ENCODE measurements around the gene SS18L1. TPM values are rescaled to one million over a fixed set of nuclear protein-coding genes. Genes with fewer than 3 reads are reported as not detected.

SS18L1 gene
- total RNA-seq, 1 experiment from 2014 or later = 21.6 TPM

- TF ChIP-seq, protein P1, sequence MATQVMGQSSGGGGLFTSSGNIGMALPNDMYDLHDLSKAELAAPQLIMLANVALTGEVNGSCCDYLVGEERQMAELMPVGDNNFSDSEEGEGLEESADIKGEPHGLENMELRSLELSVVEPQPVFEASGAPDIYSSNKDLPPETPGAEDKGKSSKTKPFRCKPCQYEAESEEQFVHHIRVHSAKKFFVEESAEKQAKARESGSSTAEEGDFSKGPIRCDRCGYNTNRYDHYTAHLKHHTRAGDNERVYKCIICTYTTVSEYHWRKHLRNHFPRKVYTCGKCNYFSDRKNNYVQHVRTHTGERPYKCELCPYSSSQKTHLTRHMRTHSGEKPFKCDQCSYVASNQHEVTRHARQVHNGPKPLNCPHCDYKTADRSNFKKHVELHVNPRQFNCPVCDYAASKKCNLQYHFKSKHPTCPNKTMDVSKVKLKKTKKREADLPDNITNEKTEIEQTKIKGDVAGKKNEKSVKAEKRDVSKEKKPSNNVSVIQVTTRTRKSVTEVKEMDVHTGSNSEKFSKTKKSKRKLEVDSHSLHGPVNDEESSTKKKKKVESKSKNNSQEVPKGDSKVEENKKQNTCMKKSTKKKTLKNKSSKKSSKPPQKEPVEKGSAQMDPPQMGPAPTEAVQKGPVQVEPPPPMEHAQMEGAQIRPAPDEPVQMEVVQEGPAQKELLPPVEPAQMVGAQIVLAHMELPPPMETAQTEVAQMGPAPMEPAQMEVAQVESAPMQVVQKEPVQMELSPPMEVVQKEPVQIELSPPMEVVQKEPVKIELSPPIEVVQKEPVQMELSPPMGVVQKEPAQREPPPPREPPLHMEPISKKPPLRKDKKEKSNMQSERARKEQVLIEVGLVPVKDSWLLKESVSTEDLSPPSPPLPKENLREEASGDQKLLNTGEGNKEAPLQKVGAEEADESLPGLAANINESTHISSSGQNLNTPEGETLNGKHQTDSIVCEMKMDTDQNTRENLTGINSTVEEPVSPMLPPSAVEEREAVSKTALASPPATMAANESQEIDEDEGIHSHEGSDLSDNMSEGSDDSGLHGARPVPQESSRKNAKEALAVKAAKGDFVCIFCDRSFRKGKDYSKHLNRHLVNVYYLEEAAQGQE (IDR thresholded peaks at IDR 0.05; ENCODE audit: insufficient read depth in 1 of 2, low read depth in 2 of 2, low read length in 1 of 2) = no peak
- no peak for TF ChIP-seq POLR2AphosphoS5 (IDR thresholded peaks at IDR 0.05; ENCODE audit: low read depth, low read length)
- TF ChIP-seq, protein P2, sequence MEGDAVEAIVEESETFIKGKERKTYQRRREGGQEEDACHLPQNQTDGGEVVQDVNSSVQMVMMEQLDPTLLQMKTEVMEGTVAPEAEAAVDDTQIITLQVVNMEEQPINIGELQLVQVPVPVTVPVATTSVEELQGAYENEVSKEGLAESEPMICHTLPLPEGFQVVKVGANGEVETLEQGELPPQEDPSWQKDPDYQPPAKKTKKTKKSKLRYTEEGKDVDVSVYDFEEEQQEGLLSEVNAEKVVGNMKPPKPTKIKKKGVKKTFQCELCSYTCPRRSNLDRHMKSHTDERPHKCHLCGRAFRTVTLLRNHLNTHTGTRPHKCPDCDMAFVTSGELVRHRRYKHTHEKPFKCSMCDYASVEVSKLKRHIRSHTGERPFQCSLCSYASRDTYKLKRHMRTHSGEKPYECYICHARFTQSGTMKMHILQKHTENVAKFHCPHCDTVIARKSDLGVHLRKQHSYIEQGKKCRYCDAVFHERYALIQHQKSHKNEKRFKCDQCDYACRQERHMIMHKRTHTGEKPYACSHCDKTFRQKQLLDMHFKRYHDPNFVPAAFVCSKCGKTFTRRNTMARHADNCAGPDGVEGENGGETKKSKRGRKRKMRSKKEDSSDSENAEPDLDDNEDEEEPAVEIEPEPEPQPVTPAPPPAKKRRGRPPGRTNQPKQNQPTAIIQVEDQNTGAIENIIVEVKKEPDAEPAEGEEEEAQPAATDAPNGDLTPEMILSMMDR (IDR thresholded peaks at IDR 0.05) = no peak
- TF ChIP-seq TCF7L2 (IDR thresholded peaks at IDR 0.05; ENCODE audit: low read depth, low read length) = no peak
- no peak for TF ChIP-seq SIN3A (IDR thresholded peaks at IDR 0.05; ENCODE audit: borderline replicate concordance, insufficient read depth, low read depth, low read length)
- H3K27ac ChIP-seq (ENCODE audit: low read length) = no peak overlapping the region
- no peak for ATAC-seq
- no peaks in the 10 kb centered on the region for H3K36me3 ChIP-seq (ENCODE audit: control insufficient read depth, insufficient read depth, low read length)
- H3K27me3 ChIP-seq (ENCODE audit: control insufficient read depth, insufficient read depth, low read length) = no peaks in the 10 kb centered on the region
- H3K9me3 ChIP-seq (ENCODE audit: control insufficient read depth, insufficient read depth, low read depth, low read length) = no peaks in the 10 kb centered on the region; the same call in 1 of the 2 replicates
- no TSS peak for BruUV-seq (replicated peaks)
- in situ Hi-C loops (cut with HindIII; ENCODE audit: low pct_unique_long_range_greater_than_20kb, low sequenced_read_pairs) = no loop called here
- H3K4me1 ChIP-seq (ENCODE audit: control insufficient read depth, insufficient read depth, low read length) = no peaks in the 10 kb centered on the region
- ChIA-PET CTCF (interaction anchor here (0.6 kb wide), 1 partner anchor 37 kb away, joined by 5 read pairs; no protein-coding TSS in a partner anchor), POLR2A (no interaction called here)
- no peak for DNase-seq (ENCODE audit: low read depth, low spot score)
- intact Hi-C loops (cut with micrococcal nuclease; ENCODE audit: unreplicated experiment) = no loop called here
- no peak overlapping the region for H3K4me3 ChIP-seq (ENCODE audit: low read depth in 2 of 2, low read length in 2 of 2)
Measured at GRCh38 chr20:62103508-62104233, 39.9 kb upstream of the SS18L1 start.

DNA sequence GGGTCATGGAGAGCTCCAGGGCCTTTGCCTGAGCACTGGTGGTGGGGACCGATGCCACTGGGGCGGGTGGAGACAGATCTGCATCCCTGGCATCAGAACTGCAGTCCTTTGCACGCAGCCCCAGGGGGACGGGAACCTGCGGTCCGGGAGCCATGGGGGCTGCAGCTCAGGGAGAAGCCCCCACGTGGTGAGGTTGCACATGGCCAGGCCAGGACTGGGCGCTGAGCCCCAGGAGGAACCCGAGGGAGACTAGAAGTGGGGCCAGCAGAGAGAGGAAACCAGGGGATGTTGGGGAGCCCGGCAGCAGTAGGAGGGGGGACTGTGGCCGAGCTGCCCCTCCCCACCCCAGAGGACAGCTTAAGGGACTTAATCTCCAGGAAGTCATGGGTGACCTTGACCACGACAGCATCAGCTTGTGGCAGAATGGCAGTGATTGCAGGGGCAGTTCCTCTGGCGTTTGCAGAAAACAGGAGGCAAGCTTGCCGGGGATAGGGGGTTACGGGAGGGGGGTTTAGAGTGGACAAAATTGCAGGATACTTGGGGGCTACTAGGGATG is 39.3 kb upstream of the SS18L1 start:
- no peak for ATAC-seq
- no peaks in the 10 kb centered on the region for H3K36me3 ChIP-seq (ENCODE audit: control insufficient read depth, insufficient read depth, low read length)
- ChIA-PET POLR2A (no interaction called here), CTCF (interaction anchor here (0.6 kb wide), 1 partner anchor 38 kb away, joined by 5 read pairs; no protein-coding TSS in a partner anchor)
- DNase-seq (ENCODE audit: low read depth, low spot score) = no peak
- H3K27me3 ChIP-seq (ENCODE audit: control insufficient read depth, insufficient read depth, low read length) = no peaks in the 10 kb centered on the region
- in situ Hi-C loops (cut with HindIII; ENCODE audit: low pct_unique_long_range_greater_than_20kb, low sequenced_read_pairs) (no loop called here), intact Hi-C loops (cut with micrococcal nuclease; ENCODE audit: unreplicated experiment) (no loop called here)
- H3K4me3 ChIP-seq (ENCODE audit: low read depth in 2 of 2, low read length in 2 of 2) = no peak overlapping the region
- H3K27ac ChIP-seq (ENCODE audit: low read length) = no peak overlapping the region
- BruUV-seq (replicated peaks) = no TSS peak
- H3K4me1 ChIP-seq (ENCODE audit: control insufficient read depth, insufficient read depth, low read length) = no peaks in the 10 kb centered on the region
- TF ChIP-seq, protein P1 (IDR thresholded peaks at IDR 0.05; ENCODE audit: insufficient read depth in 1 of 2, low read depth in 2 of 2, low read length in 1 of 2) = no peak
- no peak for TF ChIP-seq POLR2AphosphoS5 (IDR thresholded peaks at IDR 0.05; ENCODE audit: low read depth, low read length)
- TF ChIP-seq TCF7L2 (IDR thresholded peaks at IDR 0.05; ENCODE audit: low read depth, low read length) = no peak
- TF ChIP-seq, protein P2 (IDR thresholded peaks at IDR 0.05) = no peak
- no peak for TF ChIP-seq SIN3A (IDR thresholded peaks at IDR 0.05; ENCODE audit: borderline replicate concordance, insufficient read depth, low read depth, low read length)
- H3K9me3 ChIP-seq (ENCODE audit: control insufficient read depth, insufficient read depth, low read depth, low read length) = no peaks in the 10 kb centered on the region; the same call in 1 of the 2 replicates

All from Panc1 (cell line).